Hypothalamus (tissue), 51 donors: Measurements from ENCODE around the gene SMIM44.
"Not testable (repeated sequence)": the region's sequence is repeated elsewhere in the genome, so short reads cannot be mapped to it uniquely, and the experiment has no call there.

Experiments used
- DNase-seq, 51 donors: peaks; one replicate each; lab custom pipeline; 2025; lab: John Stamatoyannopoulos, UW

SMIM44 gene

GRCh38 chr19:3483226-3483628 is at the start of gene SMIM44:
Gene SMIM44 (minus strand): TSS chr19:3483441. CDS start chr19:3483403, 38 bp downstream.
- DNase-seq: no peak

- no peak for DNase-seq
These were observed 49.8 kb upstream of the SMIM44 start for GRCh38 chr19:3533033-3533432.

GRCh38 chr19:3532154-3532786 is 49.0 kb upstream of the SMIM44 start:
- no peak for DNase-seq

- no peak for DNase-seq
These were observed 48.5 kb upstream of the SMIM44 start for GRCh38 chr19:3531716-3532115.

- DNase-seq: no peak
These were observed 47.1 kb upstream of the SMIM44 start for GRCh38 chr19:3530389-3530788.

GRCh38 chr19:3529299-3529698 is 46.1 kb upstream of the SMIM44 start:
- DNase-seq: not testable (repeated sequence)

GRCh38 chr19:3528539-3529211 is 45.4 kb upstream of the SMIM44 start:
- DNase-seq: no peak

- DNase-seq: no peak
These were observed 44.8 kb upstream of the SMIM44 start for GRCh38 chr19:3528080-3528479.

- DNase-seq: no peak
These were observed 44.1 kb upstream of the SMIM44 start for GRCh38 chr19:3527238-3527910.

GRCh38 chr19:3526507-3527237 is 43.4 kb upstream of the SMIM44 start:
- DNase-seq: no peak

GRCh38 chr19:3524904-3525451 is 41.7 kb upstream of the SMIM44 start:
- no peak for DNase-seq

- no peak for DNase-seq
These were observed 41.0 kb upstream of the SMIM44 start for GRCh38 chr19:3524078-3524842.

- no peak for DNase-seq
These were observed 40.3 kb upstream of the SMIM44 start for GRCh38 chr19:3523361-3524077.

- no peak for DNase-seq
These were observed 39.5 kb upstream of the SMIM44 start for GRCh38 chr19:3522421-3523360.

GRCh38 chr19:3521104-3521445 is 37.8 kb upstream of the SMIM44 start:
- no peak for DNase-seq

GRCh38 chr19:3520166-3521103 is 37.2 kb upstream of the SMIM44 start:
- no peak for DNase-seq

- DNase-seq: no peak
These were observed 35.9 kb upstream of the SMIM44 start for GRCh38 chr19:3519126-3519525.
